Activated T-helper 1 cell treated with Interleukin-2 at 50 U/mL for 16 hours (primary cell): ENCODE data around the gene PARVG.

Experiments used
- DNase-seq: peaks from one replicate; pipeline ENCODE4 v3.0.0-alpha.2; 2020; ENCODE audit warnings: low read depth

Gene PARVG

DNA sequence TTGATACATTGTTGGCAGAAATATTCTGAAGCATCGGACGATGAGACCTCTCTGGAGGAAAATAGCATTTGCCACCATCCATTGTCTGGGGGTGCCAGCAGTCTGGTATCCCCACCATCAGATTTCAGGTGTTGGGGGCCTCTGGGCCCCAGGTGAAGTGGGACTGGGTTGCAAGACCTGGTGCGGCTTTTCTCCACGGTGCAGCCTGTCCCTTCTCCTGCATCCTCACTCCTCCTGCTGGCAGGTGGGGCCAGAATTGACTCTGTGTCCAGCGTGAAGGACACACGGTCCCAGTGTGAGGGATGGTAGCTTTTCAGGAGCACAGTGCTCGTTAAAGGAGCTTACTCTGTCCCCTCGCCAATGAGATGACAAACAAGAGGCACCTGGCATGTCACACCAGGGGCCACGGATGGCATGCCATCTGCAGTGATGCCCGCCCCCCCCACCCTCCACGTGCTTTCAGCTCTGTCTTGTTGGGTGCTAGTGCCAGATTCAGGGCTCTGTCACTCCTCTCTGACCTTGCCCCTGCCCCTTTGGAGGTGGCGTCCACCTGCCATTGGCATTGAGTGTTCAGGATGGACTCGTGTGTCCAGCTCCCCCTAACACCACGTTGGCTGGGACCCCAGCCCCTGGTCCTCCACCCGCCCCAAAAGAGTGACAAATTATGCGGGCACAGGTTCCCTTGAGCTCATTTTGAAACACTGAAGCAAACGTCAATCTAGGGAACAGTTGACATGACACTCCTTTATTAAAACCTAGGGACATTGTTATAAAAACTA, 62.4 kb downstream of the PARVG start:
- no peak for DNase-seq

DNA sequence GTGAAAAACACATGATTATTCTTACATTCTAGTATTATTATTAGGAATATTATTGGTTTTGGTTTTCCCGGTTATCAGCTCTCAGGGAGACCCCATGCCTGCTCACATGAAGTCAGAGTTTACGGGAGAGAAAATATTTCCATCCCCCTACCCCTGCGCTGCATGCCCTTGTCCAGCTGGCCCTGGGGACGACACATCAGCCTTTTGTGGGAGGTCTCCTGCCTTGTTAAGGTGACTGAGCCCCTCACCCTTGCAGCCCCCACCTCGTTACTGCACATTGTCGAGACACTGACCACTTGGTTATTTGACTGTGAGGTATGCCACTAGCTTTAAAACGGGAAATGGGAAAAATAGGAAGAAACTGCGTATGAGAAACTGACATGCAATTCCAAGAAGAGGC, 63.0 kb downstream of the PARVG start:
- no peak for DNase-seq

DNA sequence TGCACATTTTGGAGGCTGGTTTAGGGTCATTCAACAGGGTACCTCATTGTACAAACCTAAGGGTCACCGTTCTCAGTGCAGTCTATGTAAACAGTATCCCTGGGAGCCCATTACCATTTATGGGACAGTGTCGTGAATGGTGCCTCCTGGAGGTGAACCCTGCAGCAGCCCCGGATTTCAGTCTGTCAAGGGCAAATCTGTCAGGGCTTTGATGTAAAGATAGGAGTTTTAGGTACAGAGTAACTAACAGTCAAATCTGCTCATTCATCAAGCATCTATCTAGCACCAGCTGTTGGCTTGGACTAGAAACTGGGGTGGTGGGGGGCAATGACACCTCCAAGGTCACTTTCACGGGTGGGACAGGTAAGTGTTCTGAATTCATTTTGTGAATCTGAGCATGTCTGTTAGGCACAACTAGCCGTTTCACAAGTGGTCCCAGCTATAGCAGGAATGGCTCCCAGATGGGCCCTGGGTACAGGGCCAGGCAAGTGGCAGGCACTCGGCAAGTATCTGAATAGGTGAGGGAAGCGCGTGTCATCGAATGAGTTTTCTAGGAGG, 63.6 kb downstream of the PARVG start:
- DNase-seq, result no peak

DNA sequence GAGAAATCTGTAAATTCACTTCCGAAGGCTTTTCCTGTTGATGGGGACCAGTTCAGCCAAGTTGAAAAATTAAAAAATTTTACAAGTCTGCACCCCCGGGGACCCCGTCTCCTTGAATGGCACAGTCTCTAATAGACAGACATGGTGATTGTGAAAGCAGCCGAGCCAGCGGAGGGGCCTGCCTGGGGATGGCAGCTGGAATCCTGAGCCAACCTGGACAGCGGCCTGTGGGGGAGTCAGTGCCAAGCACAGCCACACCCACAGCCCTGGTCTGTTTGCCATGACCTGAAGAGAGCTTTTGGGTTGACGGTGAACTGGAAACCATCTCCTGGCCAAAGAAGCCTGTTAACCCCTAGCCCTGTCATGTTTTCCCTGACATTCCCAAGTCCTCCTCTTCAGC, 64.7 kb downstream of the PARVG start:
- DNase-seq, result no peak

DNA sequence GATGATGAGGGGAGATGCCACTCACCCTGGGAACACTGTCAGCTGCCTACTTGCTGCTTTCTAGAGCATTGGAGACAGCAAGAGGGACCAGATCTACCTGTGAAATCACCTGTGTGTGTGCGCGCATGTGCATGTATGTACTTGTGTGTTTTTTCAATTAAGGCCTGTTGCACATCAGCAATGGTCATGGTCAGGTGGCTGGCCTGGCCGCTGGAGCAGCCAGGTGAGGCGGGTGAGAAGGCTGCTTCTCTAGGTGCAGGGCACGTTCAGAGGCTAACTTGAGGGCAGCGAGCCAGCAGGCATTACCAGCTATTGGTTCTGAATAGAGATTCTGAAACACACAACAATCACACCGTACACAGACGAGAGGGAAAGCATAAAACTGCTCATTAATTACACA, 65.1 kb downstream of the PARVG start:
- no peak for DNase-seq

DNA sequence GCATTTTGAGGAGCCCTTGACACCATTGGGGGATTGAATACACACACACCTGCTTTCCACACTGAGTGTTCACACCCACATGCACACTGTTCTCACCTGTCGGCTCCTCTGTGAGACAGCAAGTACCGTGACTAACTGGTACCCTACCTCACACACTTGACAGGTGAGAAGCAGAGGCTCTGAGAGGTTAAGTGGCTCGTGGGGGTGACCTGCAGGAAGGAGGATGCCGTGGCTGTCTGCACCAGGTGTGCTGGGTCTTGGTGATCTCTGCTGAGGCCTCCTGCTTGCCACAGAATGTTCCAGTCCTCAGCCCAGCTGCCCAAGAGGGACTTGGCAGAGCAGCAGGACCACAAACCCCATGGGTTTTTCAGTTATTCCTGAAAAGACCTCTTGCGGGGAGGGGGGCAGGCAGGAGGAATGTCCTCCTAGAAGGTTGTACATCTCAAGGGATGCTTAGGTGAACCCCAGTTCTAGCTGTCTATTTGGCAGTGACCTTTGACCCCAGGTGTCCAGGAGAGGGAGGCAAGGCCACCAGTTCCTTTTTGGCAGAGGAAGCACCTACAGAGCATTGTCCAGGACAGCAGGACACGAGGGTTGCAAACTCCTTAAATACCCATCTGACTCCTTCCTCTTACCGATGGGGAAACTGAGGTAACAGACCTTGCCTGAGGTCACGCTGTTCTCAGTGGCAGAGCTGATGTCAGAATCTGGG, 66.0 kb downstream of the PARVG start:
- no peak for DNase-seq

DNA sequence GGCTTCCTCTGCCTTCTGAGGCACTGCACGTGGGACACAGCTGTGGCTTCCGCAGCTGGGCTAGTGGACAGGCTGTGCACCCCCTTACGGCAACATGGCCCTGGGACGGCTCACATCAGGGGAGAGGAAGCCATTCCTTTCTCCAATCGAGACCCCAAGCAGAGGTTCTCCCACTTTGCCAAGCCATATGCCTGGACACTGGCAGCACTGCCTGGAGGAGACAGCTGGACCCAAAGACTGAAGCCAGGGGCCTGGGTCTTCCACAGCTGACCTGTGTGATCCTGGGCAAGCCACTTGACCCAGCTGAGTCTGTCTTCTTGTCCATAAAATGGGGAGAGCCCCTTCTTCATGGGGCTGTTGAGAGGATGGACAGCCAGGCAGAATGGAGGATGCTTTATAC, 66.6 kb downstream of the PARVG start:
- no peak for DNase-seq

DNA sequence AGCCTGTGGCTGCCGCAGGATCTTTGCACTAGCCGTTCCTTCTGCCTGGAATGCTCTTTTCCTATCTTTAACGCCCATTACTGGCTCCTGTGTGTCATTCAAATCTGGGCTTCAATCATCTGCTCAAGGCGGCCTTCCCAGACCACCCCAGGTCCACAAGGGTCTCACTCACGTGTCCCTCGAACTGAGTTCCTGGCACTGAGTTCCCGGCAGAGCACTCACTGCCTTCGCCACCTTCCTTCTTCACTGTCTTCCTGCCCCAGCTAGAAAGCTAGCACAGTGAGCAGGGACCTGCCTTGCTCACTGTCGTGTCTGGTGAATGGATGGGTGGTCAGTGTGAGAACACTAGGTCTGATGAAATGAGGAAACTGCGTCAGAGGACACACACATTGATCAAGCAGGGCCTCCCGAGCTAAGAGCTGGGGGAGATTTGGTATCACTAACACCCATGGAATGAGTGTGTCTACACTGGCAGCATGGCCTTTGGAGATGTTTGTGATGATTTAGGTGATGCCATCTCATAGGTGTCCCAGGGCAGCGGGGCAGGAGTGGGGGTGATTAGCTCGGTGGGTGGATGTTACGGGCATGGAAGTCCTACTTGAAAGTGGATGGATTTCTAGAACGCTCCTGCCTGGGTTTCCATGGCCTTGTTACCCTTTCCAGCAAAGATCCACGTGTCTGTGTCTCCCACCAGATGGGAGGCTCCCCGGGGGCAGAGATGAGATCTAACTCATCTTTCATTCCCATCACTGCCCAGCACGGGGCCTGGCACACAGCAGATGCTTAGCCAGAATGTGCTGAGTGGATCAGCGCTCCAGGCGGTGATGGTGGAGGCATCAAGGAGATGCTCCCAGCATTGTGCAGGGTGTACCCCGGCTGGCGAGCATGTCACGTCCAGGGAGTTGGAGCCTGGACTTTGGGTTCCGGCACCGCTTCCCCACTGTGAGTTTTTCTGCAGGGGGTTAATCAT, 67.5 kb downstream of the PARVG start:
- DNase-seq, result no peak

DNA sequence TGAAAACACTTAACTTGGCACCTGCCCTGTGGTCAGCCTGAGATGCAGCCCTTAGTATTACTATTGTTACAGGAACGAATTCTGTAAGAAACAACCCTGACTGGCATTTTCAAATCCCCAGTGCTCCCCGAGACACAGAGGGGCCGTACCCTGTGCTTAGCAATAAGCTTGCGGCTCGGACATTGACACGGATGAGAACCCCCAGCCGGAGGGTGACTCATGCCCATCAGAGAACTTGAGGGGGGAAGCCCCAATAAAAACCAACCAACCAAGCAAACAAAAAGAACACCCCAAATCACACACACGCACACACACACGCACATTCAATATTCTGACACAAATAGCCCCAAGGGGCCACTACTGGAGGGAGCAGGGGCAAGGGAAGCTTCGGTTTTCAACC, 68.2 kb downstream of the PARVG start:
- DNase-seq, result no peak

DNA sequence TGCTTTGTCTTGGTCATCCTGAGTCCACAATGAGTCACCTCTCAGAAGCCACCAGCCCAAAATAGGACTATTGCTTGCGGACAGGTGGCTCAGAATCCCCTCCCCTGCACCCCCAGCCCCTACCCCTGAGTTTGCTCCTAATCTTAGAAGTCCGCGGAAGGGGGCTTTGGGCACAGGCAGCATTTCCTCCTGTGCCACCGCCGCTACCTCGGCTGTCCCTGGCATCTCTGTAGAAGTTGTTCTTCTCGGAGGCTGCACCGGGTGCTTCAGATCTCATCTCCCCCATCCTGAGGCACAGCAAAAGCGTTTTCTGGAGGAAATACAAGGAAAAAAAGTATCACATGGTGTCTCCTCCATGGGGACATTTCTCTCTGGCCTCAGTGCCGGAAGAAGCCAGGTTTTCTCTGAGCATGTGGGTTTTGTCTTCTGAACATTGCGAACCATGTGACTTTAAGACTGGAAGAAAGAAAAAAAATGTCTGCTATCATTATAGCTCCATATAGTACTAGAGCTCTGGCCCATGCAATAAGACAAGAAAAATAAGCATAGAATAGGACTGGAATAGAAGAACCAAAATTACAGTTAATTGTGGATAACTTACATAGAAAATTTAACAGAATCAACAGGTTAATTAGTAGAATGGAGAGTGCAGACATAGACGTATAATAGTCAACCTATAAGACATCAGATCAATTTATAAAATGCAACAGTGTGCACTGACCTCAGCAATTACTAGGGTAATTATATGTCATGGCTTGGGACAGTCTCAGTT, 68.8 kb downstream of the PARVG start:
- no peak for DNase-seq

DNA sequence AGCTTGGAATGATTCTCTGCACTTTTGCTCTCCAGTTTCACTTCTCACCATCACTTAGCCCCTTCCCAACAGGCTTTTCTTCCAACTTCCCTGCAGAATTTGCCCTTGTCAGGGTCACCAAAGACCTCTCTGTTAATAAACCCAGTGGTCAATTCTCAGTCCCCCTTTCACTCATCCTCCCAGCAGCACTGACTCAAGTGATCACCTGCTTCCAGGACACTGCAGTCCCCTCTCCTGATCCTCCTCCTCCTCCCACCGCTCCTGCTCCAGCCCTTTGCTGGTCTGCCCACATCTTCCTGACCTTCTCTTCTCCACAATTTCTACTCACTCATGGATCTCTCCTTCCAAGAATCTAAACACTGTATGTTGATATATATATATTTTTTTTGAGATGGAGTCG, 74.1 kb downstream of the PARVG start:
- no peak for DNase-seq

DNA sequence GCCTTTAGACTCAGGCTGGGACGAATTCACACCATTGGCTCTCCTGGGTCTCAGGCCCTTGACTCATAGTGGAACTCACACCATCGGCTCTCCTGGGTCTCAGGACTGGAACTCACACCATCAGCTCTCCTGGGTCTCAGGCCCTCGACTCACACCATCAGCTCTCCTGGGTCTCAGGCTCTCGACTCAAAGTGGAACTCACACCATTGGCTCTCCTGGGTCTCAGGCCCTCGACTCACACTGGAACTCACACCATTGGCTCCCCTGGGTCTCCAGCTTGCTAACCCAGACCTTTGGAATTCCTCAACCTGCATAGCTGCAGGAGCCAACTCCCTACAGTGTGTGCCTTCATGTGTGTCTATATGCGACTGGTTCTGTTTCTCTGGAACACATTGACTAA, 75.4 kb downstream of the PARVG start:
- DNase-seq, result no peak

DNA sequence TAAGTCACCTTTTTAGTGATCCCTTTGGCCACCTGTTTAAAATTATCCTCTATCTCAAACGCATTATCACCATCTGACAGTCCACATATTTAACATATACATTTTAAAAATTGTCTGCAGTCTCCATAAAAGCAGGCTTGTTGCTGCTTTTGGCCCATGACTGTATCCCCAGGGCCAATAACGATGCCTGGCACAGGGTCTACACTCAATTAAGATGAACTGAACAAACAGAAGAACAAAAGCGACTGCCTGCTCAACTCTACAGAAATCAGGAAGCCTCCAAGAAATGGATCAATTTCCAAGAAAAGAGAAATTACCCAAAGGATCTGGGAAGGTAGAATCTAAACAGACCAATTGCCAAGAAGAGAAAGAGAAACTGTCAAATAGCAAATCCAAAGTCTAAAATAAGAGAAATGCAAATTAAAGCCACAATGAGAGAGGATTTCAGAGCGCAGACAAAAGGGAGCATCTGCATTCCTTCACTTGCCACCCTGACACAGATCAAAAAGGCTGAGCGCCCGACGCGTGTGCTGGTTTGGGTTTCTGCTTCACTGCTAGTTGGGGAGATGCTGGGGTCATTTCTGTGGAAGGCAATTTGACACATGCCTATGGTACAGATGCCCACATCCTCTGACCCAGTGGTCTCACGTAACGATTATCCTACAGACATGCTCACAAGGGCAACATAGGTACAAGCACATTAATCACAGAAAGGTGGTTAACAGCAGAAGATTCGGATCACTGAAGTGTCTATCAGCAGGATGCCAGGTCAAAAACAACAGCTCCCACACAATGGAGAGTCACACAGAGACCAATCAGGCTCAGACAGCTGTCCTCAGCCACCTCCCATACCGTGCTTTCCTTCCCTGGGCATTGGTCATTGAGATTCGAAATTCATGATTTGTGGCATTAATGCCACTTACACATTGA, 76.1 kb downstream of the PARVG start:
- no peak for DNase-seq
